GM19438 (cell line): ENCODE measurements around the gene SPPL3.
"Not testable (repeated sequence)": the region's sequence is repeated elsewhere in the genome, so short reads cannot be mapped to it uniquely, and the experiment has no call there.

Experiments used
- ATAC-seq: cut with Tn5 transposase; IDR thresholded peaks from one replicate; pipeline ENCODE4 v1.9.1; 2021; ENCODE audit warnings: low read depth; ENCODE audit not compliant: unreplicated experiment

The SPPL3 gene

DNA sequence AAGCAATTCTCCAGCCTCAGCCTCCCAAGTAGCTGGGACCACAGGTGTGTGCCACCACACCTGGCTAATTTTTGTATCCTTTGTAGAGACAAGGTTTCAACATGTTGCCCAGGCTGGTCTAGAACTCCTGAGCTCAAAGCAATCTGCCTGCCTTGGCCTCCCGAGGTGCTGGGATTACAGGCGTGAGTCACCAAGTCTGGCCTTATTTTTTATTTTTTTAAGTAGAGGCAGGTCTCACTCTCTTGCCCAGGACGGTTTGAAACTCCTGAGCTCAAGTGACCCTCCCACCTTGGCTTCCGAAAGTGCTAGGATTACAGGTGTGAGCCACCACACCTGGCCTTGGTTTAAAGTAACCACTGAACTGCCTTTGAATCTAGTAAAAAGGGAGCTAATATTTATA lies 56.8 kb downstream of the SPPL3 start:
- peak; percentile 7 for ATAC-seq

- ATAC-seq, result no peak
Measured at GRCh38 chr12:120846721-120847120, 57.4 kb downstream of the SPPL3 start.

- no peak for ATAC-seq
Measured at GRCh38 chr12:120845696-120846095, 58.5 kb downstream of the SPPL3 start.

- ATAC-seq, result no peak
Measured at GRCh38 chr12:120844768-120845449, 59.2 kb downstream of the SPPL3 start.

GRCh38 chr12:120844297-120844696 lies 59.9 kb downstream of the SPPL3 start:
- ATAC-seq, result no peak

DNA sequence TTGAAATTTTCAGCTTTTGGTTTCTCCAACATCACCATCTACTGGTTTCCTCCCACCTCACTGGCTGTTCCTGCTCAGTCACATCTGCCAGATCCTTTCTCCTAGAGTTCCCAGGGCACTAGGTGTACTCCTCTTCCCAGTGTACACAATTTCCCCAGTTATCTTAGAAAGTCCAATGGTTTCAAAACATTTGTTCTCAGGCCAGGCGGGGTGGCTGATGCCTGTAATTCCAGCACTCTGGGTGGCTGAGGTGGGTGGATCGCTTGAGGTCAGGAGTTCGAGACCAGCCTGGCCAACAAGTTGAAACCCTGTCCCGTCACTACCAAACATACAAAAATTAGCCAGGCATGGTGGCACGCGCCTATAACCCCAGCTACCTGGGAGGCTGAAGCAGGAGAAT lies 60.7 kb downstream of the SPPL3 start:
- ATAC-seq, result no peak

- no peak for ATAC-seq
Measured at GRCh38 chr12:120842595-120842994, 61.6 kb downstream of the SPPL3 start.

GRCh38 chr12:120841525-120841924 lies 62.6 kb downstream of the SPPL3 start:
- ATAC-seq, result no peak

GRCh38 chr12:120839503-120839902 lies 64.7 kb downstream of the SPPL3 start:
- no peak for ATAC-seq

GRCh38 chr12:120838629-120839383 lies 65.4 kb downstream of the SPPL3 start:
- not testable (repeated sequence) for ATAC-seq

DNA sequence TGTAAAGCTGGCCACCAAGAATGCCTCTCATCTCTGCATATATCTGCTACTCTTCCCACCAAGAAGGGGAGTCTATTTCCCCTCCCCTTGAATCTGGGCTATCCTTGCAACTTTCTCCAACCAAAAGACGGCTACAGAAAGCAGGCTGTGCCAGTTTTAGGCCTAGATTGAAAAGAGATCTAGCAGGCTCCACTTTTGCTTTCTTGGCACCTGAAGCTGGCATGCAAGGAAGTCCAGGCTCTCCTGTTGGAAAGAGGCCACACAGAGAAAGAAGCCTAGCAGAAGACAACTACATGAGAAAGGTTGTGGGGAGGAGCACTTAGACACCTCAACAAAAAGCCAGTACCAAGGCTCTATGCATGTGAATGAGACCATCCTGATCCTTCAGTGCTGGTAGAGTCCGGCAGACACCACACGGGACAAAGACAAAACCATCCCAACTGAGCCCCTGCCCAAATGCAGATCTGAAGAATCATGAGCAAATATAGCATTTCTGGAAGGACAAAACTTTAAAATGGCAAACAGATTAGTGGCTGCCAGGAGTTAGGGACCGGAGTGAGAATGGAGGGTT lies 68.0 kb downstream of the SPPL3 start:
- no peak for ATAC-seq

- ATAC-seq, result no peak
Measured at GRCh38 chr12:120835657-120836056, 68.5 kb downstream of the SPPL3 start.

DNA sequence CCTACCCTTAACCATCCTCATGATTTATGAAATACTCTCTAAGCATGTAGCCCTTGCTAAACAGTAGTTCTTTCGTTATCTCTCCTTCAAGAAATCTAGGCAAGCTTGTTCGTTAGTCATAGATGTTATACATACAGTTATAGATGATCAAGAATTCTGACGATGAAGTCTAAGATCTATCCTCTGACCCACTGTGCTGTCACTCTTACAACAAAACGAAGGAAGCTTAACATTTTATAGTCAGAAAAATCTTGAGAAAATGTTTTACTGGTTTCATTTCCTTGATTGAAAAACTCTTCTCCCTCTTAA lies 68.9 kb downstream of the SPPL3 start:
- ATAC-seq, result no peak

GRCh38 chr12:120834489-120835303 lies 69.5 kb downstream of the SPPL3 start:
- ATAC-seq, result peak; percentile 57

GRCh38 chr12:120833849-120834248 lies 70.3 kb downstream of the SPPL3 start:
- no peak for ATAC-seq

GRCh38 chr12:120832737-120833136 lies 71.4 kb downstream of the SPPL3 start:
- ATAC-seq, result no peak

GRCh38 chr12:120831648-120832267 lies 72.4 kb downstream of the SPPL3 start:
- ATAC-seq, result no peak

- ATAC-seq, result no peak
Measured at GRCh38 chr12:120830966-120831365, 73.2 kb downstream of the SPPL3 start.

DNA sequence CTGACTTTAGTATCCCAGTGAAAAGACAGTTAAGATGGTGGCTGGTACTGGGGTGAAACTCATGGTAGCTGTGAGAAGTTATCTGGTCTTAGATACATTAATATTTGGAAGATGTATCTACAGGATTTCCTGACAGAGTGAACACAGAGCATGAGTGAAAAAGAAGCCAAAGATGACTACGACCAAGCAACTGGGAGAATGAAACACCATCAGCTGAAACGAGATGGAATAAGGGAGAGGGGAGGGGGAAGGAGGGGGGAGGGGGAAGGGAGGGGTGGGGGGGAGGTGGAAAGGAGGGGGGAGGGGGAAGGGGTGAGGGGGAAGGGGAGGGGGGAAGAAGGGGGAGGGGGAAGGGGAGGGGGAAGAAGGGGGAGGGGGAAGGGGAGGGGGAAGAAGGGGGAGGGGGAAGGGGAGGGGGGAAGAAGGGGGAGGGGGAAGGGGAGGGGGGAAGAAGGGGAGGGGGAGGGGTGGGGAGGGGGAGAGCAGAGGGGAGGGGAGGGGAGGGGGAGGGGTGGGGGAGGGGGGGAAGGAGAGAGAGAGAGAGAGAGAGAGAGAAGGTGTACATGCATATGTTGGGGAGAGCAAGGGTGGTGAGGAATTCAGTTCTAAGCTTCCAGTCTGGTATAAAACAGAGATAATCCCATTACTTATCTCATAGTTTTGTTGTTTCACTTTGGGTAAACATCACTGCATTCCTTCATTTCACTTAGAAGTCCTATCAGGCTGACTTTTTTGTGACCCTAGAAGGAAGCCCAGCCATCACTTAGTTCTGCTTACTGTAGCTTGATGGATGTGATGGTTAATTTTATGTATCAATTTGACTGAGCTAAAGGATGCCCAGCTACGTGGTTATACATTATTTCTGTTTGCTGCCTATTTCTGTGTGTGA lies 73.9 kb downstream of the SPPL3 start:
- ATAC-seq, result no peak

DNA sequence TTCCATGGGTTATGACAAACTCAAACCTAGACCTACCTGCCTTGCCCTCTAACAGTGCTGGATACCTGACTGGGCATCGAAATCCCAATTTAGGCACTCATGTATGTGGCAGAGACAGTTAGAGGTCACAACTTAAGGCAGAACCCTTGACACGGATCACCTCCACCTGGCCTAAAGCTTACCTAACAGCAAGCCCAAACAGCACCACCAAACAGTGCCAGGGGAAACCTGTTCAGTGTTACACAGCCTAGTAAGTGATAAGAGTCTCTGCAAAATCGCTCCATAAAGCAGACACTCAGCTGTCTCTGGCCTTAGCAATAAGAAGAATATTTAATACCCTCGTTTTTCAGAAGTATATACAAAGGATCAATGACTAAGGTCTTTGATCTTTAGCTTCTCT lies 77.8 kb downstream of the SPPL3 start:
- no peak for ATAC-seq
